Transverse colon (tissue), 4 donors: ENCODE measurements around the gene NAA15.

Experiments used
- POLR2A ChIP-seq: fragments of 450-650 bp; IDR thresholded peaks from one replicate; pipeline ENCODE4 v1.6.1; 2016; ENCODE audit warnings: antibody characterized with exemption, mild to moderate bottlenecking, moderate library complexity
- POLR2AphosphoS5 ChIP-seq, 3 donors: sonication (generic); formaldehyde crosslinking; IDR thresholded peaks; one replicate each; pipeline ENCODE4 v1.6.1; 2016; ENCODE audit warnings: antibody characterized with exemption in 3 of 3
- TF ChIP-seq, protein P1 (sequence below), 5 experiments: fragments of 200-600 bp in 3 of 5; fragments of 450-650 bp in 2 of 5; sonication (generic) in 3 of 5; IDR thresholded peaks; 1 replicate in 2 of 5; 2 replicates in 3 of 5; pipeline ENCODE4 v1.5.1; 2016 to 2017; ENCODE audit warnings: antibody characterized with exemption in 5 of 5, inconsistent platforms in 3 of 5, mild to moderate bottlenecking in 2 of 5, moderate library complexity in 1 of 5

DNA sequence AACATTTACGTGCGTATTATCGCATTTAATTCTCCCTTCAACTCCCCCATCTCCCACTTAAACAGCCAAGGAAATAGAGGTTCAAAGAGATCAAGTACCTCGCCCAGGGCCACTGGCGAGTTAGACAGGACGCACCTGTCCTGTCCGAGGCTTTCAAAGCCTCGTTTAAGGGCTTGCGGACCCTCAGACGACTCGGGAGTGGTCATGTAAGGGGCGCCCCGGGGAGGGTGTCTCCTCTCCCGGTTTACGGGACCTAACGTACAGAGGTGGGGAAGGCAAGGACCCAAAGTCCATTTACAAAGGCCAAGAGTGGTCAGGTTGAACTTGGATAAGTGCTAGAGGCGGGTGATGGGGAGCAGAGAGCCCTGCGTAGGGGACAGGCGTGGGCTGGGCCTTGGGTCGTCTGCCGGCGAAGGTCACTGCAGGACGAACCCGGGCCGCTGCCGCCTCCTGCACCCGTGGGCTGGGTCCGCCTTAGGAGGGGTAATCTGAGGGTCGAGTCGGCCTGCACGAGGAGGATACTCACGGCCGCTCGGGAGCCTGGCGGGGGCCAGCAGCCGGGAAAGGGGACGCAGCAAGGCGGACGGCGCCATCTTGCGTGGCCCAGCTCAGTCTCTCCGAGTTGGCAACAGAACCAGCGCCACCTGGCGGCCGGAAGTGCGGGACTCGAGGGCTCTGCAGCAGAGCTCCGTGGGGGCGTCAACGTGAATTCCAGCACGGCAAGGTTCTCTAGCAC, 5.9 kb upstream of the NAA15 start:
- TF ChIP-seq POLR2A (peak; percentile 61), POLR2AphosphoS5 (IDR thresholded peaks at IDR 0.05) (peak; percentile 64 to 86 (median 71))
- TF ChIP-seq, protein P1, sequence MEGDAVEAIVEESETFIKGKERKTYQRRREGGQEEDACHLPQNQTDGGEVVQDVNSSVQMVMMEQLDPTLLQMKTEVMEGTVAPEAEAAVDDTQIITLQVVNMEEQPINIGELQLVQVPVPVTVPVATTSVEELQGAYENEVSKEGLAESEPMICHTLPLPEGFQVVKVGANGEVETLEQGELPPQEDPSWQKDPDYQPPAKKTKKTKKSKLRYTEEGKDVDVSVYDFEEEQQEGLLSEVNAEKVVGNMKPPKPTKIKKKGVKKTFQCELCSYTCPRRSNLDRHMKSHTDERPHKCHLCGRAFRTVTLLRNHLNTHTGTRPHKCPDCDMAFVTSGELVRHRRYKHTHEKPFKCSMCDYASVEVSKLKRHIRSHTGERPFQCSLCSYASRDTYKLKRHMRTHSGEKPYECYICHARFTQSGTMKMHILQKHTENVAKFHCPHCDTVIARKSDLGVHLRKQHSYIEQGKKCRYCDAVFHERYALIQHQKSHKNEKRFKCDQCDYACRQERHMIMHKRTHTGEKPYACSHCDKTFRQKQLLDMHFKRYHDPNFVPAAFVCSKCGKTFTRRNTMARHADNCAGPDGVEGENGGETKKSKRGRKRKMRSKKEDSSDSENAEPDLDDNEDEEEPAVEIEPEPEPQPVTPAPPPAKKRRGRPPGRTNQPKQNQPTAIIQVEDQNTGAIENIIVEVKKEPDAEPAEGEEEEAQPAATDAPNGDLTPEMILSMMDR (IDR thresholded peaks at IDR 0.05): peak; percentile 95 to 98 (median 96)
